Myocyte (in vitro differentiated cells): Measurements from ENCODE around the gene SATB1. TPM values are rescaled to one million over a fixed set of nuclear protein-coding genes. Genes with fewer than 3 reads are reported as not detected.
A peak's percentile ranks its signal among the peaks of the same experiment; 100 is the strongest.

Source experiments
- DNase-seq: peaks from one replicate; pipeline ENCODE4 v3.0.0-alpha.2; 2012; ENCODE audit warnings: low read depth
- total RNA-seq: library from RNA; depleted of rRNA; stranded (reverse); fragments of >200 nt; gene quantifications from 2 replicates; pipeline ENCODE4 v1.2.3, GENCODE V29; 2014

The SATB1 gene
- total RNA-seq, 1 donor from 2014 or later: 6.7 TPM

GRCh38 chr3:18432752-18433151, 7.6 kb upstream of the SATB1 start:
- DNase-seq: no peak

GRCh38 chr3:18431266-18431665, 6.1 kb upstream of the SATB1 start:
- no peak for DNase-seq

- no peak for DNase-seq
These were observed 4.0 kb upstream of the SATB1 start for GRCh38 chr3:18428991-18429745.

GRCh38 chr3:18428036-18428435, 2.9 kb upstream of the SATB1 start:
- no peak for DNase-seq

- no peak for DNase-seq
These were observed 1.6 kb upstream of the SATB1 start for GRCh38 chr3:18426597-18427193.

- no peak for DNase-seq
These were observed 610 bp upstream of the SATB1 start for GRCh38 chr3:18425641-18426257.

GRCh38 chr3:18424213-18424728, 868 bp downstream of the SATB1 start:
- no peak for DNase-seq

- DNase-seq: peak; percentile 72
These were observed 1.5 kb downstream of the SATB1 start for GRCh38 chr3:18423401-18424212.

GRCh38 chr3:18422972-18423371, 2.2 kb downstream of the SATB1 start:
- DNase-seq: no peak

GRCh38 chr3:18420555-18420954, 4.6 kb downstream of the SATB1 start:
- DNase-seq: no peak

- DNase-seq: peak; percentile 40
These were observed 5.9 kb downstream of the SATB1 start for GRCh38 chr3:18419232-18419631.

- DNase-seq: no peak
These were observed 7.1 kb downstream of the SATB1 start for GRCh38 chr3:18417904-18418572.

GRCh38 chr3:18416332-18416731, 8.8 kb downstream of the SATB1 start:
- DNase-seq: no peak

GRCh38 chr3:18415839-18416238, 9.3 kb downstream of the SATB1 start:
- DNase-seq: no peak

- DNase-seq: no peak
These were observed 10.0 kb downstream of the SATB1 start for GRCh38 chr3:18415167-18415566.

- DNase-seq: no peak
These were observed 12.5 kb downstream of the SATB1 start for GRCh38 chr3:18412684-18413083.

- DNase-seq: no peak
These were observed 13.6 kb downstream of the SATB1 start for GRCh38 chr3:18411541-18411940.

- DNase-seq: no peak
These were observed 14.9 kb downstream of the SATB1 start for GRCh38 chr3:18410205-18410604.

- no peak for DNase-seq
These were observed 15.9 kb downstream of the SATB1 start for GRCh38 chr3:18409266-18409665.

GRCh38 chr3:18405141-18405540, 20.0 kb downstream of the SATB1 start:
- peak; percentile 17 for DNase-seq

GRCh38 chr3:18403061-18403460, 22.1 kb downstream of the SATB1 start:
- DNase-seq: no peak
